Coronary artery (tissue), 2 donors: Measurements from ENCODE around the gene SPNS3.

Source experiments
- DNase-seq: peaks from one replicate; pipeline ENCODE4 v3.0.0-alpha.2; 2017; ENCODE audit warnings: low spot score
- H3K27ac ChIP-seq, 2 donors: fragments of 200-600 bp; sonication (generic); one replicate each; pipeline ENCODE4 v1.5.1; 2016 to 2019
- H3K4me3 ChIP-seq: fragments of 200-600 bp; sonication (generic); 2 replicates; pipeline ENCODE4 v1.5.1; 2016; ENCODE audit warnings: mild to moderate bottlenecking, moderate library complexity
- TF ChIP-seq, protein P1 (sequence below): fragments of 200-600 bp; sonication (generic); IDR thresholded peaks from one replicate; pipeline ENCODE4 v1.5.1; 2019; ENCODE audit warnings: antibody characterized with exemption

Gene SPNS3

DNA sequence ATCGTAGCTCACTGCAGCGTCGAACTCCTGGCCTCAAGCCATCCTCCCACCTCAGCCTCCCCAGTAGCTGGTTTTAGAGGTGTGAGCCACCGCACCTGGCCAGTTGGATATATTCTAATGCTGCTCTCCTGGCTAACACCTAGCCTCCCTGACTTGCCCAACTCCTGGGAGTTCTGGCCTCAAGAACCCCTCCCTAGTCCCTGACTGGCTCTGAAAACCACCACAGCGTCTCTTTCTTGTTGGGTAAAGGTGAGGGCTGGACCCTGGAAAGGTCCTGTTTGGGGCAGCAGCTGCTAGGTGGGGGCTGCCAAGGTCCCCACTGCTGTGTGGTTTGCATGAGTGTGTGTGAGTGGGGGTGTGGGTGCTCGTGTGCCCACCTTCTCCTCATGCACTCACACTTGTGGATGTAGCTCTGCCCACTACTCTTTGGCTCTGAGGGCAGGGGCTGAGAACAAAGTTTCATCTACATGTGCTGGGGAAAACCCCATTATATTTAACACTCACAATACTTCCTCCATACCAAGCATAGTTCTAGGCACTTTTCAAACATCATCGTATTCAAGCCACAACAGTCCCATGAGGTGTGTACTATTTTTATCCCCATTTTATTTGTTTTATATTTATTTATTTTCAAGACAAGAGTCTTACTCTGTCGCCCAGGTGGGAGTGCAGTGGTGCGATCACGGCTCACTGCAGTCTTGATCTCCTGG, 7.1 kb upstream of the SPNS3 start:
- Histone ChIP-seq H3K27ac (no peak overlapping the region), H3K4me3 (no peak overlapping the region)
- TF ChIP-seq, protein P1, sequence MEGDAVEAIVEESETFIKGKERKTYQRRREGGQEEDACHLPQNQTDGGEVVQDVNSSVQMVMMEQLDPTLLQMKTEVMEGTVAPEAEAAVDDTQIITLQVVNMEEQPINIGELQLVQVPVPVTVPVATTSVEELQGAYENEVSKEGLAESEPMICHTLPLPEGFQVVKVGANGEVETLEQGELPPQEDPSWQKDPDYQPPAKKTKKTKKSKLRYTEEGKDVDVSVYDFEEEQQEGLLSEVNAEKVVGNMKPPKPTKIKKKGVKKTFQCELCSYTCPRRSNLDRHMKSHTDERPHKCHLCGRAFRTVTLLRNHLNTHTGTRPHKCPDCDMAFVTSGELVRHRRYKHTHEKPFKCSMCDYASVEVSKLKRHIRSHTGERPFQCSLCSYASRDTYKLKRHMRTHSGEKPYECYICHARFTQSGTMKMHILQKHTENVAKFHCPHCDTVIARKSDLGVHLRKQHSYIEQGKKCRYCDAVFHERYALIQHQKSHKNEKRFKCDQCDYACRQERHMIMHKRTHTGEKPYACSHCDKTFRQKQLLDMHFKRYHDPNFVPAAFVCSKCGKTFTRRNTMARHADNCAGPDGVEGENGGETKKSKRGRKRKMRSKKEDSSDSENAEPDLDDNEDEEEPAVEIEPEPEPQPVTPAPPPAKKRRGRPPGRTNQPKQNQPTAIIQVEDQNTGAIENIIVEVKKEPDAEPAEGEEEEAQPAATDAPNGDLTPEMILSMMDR: no peak
- DNase-seq: no peak

GRCh38 chr17:4427505-4427904, 6.2 kb upstream of the SPNS3 start:
- TF ChIP-seq, protein P1: no peak
- DNase-seq: no peak

GRCh38 chr17:4436381-4436780, 2.6 kb downstream of the SPNS3 start:
- TF ChIP-seq, protein P1: no peak
- Histone ChIP-seq H3K4me3 (no peak overlapping the region), H3K27ac (no peak overlapping the region)
- DNase-seq: no peak

More at GRCh38 chr17:4427505-4427904, 6.2 kb upstream of the SPNS3 start:
- Histone ChIP-seq H3K4me3 (no peak overlapping the region), H3K27ac (no peak overlapping the region)

DNA sequence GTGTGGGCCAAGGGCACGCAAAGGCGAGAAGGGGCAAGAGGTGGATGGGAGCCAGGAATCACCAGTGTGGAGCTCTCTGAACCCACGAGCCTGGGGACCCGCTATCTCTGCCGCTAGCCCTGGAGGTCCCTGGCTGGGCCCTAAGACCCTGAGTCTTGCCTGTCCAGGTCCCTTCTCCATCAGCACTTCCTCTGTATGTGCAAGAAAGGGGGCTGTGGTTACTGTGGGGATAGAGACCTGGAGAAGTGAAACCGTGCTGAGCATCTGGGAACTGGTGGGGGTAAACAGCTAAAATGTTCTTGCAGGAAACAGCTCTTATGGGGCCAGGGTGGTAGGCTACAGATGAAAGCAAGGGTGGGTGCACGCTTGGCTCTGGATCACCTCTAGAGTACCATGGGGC, 3.1 kb downstream of the SPNS3 start:
- no peak overlapping the region for H3K4me3 ChIP-seq
- TF ChIP-seq, protein P1: no peak
- H3K27ac ChIP-seq: no peak overlapping the region
- no peak for DNase-seq

- no peak overlapping the region for H3K27ac ChIP-seq
- H3K4me3 ChIP-seq: no peak overlapping the region
- DNase-seq: no peak
- TF ChIP-seq, protein P1: no peak
Measured at GRCh38 chr17:4438162-4438944, 4.6 kb downstream of the SPNS3 start.

DNA sequence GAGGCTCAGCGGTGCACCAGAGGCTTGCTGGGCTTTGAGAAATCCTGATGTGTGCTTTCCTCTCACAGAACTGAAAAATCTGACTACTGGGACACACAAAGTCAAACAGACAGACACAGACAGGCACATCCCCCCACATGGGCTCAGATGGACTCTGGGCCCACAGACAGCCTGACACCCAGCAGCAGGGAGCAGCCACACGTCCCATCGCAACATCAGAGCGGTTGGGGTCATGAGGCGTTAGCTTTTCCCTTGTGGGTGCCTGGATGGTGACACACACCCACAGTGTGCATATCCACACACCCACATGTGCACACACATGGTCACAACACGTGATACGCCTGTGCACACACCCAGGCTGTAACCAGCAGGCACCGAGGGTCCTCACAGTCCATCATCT, 6.3 kb downstream of the SPNS3 start:
- H3K4me3 ChIP-seq: no peak overlapping the region
- no peak overlapping the region for H3K27ac ChIP-seq
- TF ChIP-seq, protein P1: no peak
- DNase-seq: no peak
